ENCODE measurements around the gene RLN3.
"Not testable (repeated sequence)": the region's sequence is repeated elsewhere in the genome, so short reads cannot be mapped to it uniquely, and the experiment has no call there.

DNA sequence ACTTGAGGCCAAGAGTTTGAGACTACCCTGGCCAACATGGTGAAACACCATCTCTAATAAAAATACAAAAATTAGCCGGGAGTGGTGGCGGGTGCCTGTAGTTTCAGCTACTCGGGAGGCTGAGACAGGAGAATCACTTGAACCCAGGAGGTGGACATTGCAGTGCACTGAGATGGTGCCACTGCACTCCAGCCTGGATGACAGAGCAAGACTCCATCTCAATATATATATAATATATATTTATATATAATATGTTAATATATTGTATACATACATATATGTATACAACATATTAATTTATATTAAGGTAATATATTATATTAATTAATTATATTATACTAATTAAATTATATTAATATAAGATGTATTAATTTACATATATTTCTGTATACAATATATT, 8.2 kb upstream of the RLN3 start:
- TF ChIP-seq EP300, POLR2A (IDR thresholded peaks at IDR 0.05): not testable (repeated sequence)
- TF ChIP-seq, protein P1, sequence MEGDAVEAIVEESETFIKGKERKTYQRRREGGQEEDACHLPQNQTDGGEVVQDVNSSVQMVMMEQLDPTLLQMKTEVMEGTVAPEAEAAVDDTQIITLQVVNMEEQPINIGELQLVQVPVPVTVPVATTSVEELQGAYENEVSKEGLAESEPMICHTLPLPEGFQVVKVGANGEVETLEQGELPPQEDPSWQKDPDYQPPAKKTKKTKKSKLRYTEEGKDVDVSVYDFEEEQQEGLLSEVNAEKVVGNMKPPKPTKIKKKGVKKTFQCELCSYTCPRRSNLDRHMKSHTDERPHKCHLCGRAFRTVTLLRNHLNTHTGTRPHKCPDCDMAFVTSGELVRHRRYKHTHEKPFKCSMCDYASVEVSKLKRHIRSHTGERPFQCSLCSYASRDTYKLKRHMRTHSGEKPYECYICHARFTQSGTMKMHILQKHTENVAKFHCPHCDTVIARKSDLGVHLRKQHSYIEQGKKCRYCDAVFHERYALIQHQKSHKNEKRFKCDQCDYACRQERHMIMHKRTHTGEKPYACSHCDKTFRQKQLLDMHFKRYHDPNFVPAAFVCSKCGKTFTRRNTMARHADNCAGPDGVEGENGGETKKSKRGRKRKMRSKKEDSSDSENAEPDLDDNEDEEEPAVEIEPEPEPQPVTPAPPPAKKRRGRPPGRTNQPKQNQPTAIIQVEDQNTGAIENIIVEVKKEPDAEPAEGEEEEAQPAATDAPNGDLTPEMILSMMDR (IDR thresholded peaks at IDR 0.05): not testable (repeated sequence)
